C4-2B (cell line): ENCODE measurements around the gene SLC35E2B.
"Not testable (repeated sequence)": the region's sequence is repeated elsewhere in the genome, so short reads cannot be mapped to it uniquely, and the experiment has no call there.

Source experiments
- ZFX ChIP-seq: fragments of 450-650 bp; IDR thresholded peaks from 2 replicates; pipeline ENCODE4 v1.6.1; 2017
- TF ChIP-seq, protein P1 (sequence below): fragments of 450-650 bp; conservative IDR thresholded peaks from 2 replicates; pipeline ENCODE4 v1.5.1; 2017; ENCODE audit warnings: mild to moderate bottlenecking

DNA sequence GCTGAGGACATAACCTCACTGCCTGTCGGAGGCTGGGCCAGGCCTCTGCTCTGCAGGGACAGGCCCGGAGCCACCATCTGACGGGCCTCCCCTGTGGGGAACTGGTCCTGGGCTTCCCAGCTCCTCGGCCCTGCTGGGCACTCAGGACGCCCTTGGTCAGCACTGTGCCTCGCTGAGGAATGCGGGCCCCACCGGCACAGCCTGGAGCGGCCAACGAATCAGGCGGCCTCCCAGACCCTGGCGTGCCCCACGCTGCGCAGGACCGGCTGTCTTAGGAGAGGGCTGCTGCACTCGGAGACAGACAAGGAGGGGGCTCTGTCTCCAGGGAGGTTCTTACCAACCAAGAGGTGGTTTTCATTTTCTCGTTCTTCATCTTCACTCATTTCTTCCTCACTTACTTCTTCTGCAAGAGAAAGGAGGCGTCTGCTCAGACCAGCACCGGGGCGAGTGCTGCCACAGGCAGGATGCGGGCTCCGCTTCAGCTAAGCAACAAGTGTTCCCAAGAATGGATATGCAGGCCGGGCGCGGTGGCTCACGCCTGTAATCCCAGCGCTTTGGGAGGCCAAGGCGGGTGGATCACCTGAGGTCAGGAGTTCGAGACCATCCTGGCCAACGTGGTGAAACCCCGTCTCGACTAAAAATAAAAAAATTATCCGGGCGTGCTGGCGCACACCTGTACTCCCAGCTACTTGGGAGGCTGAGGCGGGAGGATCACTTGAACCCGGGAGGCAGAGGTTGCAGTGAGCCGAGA lies 51.7 kb downstream of the SLC35E2B start:
- TF ChIP-seq, protein P1, sequence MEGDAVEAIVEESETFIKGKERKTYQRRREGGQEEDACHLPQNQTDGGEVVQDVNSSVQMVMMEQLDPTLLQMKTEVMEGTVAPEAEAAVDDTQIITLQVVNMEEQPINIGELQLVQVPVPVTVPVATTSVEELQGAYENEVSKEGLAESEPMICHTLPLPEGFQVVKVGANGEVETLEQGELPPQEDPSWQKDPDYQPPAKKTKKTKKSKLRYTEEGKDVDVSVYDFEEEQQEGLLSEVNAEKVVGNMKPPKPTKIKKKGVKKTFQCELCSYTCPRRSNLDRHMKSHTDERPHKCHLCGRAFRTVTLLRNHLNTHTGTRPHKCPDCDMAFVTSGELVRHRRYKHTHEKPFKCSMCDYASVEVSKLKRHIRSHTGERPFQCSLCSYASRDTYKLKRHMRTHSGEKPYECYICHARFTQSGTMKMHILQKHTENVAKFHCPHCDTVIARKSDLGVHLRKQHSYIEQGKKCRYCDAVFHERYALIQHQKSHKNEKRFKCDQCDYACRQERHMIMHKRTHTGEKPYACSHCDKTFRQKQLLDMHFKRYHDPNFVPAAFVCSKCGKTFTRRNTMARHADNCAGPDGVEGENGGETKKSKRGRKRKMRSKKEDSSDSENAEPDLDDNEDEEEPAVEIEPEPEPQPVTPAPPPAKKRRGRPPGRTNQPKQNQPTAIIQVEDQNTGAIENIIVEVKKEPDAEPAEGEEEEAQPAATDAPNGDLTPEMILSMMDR, result not testable (repeated sequence)
- not testable (repeated sequence) for TF ChIP-seq ZFX
